Peyer's patch (tissue), 4 donors: ENCODE results near the gene B4GALT1.

Source experiments
- POLR2A ChIP-seq, 2 donors: fragments of 450-650 bp; IDR thresholded peaks; one replicate each; pipeline ENCODE4 v1.5.1; 2017; ENCODE audit warnings: antibody characterized with exemption in 2 of 2, mild to moderate bottlenecking in 2 of 2, moderate library complexity in 2 of 2
- TF ChIP-seq, protein P1 (sequence below), 6 experiments: fragments of 450-650 bp in 4 of 6; fragments of 200-600 bp in 2 of 6; sonication (generic) in 1 of 6; IDR thresholded peaks; one replicate each; pipeline ENCODE4 v1.5.1; 2017 to 2019; ENCODE audit warnings: antibody characterized with exemption in 6 of 6, mild to moderate bottlenecking in 3 of 6, moderate library complexity in 1 of 6

DNA sequence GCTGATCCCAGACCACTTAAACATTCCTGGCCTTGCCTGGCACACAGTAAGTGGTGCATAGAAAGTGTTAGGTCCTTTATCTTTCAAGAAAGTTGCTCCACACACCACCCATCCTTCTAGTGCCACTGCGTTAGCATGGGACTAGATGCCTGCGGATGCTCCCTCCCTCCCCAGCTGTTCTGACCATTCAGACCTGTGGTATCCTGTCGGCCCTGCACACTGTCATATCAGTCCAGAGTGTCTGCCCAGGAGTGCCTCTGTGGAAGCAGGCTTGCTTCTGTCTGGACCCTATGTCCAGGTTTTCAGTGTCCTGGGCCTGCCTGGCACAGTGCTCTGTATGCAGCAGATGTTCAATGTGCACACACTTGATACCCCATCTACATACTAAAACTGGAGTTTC, 52.4 kb downstream of the B4GALT1 start:
- TF ChIP-seq, protein P1, sequence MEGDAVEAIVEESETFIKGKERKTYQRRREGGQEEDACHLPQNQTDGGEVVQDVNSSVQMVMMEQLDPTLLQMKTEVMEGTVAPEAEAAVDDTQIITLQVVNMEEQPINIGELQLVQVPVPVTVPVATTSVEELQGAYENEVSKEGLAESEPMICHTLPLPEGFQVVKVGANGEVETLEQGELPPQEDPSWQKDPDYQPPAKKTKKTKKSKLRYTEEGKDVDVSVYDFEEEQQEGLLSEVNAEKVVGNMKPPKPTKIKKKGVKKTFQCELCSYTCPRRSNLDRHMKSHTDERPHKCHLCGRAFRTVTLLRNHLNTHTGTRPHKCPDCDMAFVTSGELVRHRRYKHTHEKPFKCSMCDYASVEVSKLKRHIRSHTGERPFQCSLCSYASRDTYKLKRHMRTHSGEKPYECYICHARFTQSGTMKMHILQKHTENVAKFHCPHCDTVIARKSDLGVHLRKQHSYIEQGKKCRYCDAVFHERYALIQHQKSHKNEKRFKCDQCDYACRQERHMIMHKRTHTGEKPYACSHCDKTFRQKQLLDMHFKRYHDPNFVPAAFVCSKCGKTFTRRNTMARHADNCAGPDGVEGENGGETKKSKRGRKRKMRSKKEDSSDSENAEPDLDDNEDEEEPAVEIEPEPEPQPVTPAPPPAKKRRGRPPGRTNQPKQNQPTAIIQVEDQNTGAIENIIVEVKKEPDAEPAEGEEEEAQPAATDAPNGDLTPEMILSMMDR (IDR thresholded peaks at IDR 0.05) = no peak
- no peak for TF ChIP-seq POLR2A (IDR thresholded peaks at IDR 0.05)
